Activated T-helper 2 cell treated with anti-CD3 and anti-CD28 coated beads, Interferon-gamma antibody, Interleukin-2, Interleukin-4, amounts not matched to agents 10 μg/mL and 5 μg/mL and 100 μg/mL, durations not matched to agents 14 hours and 24 hours and 36 hours (primary cell): ENCODE measurements around the gene KIT. TPM values are rescaled to one million over a fixed set of nuclear protein-coding genes. Genes with fewer than 3 reads are reported as not detected.

ENCODE experiments used
- DNase-seq: peaks from one replicate; pipeline ENCODE4 v3.0.0; 2021; ENCODE audit warnings: low spot score
- H3K27ac Mint-ChIP-seq: one replicate; pipeline ENCODE4 v1.8.0; 2021; ENCODE audit warnings: mixed read lengths
- H3K27me3 Mint-ChIP-seq: one replicate; pipeline ENCODE4 v1.8.0; 2021; ENCODE audit warnings: low read depth, mixed read lengths
- H3K36me3 Mint-ChIP-seq: one replicate; pipeline ENCODE4 v1.8.0; 2021; ENCODE audit warnings: low read depth, mixed read lengths
- H3K4me1 Mint-ChIP-seq: one replicate; pipeline ENCODE4 v1.8.0; 2021; ENCODE audit warnings: low read depth, mixed read lengths
- H3K4me3 Mint-ChIP-seq: one replicate; pipeline ENCODE4 v1.8.0; 2021; ENCODE audit warnings: low read depth, mild to moderate bottlenecking, moderate library complexity, mixed read lengths
- H3K9me3 Mint-ChIP-seq: one replicate; pipeline ENCODE4 v1.8.0; 2021; ENCODE audit warnings: mixed read lengths
- intact Hi-C: fragments of 100-400 bp; cut with micrococcal nuclease; formaldehyde crosslinking; loops from one replicate; pipeline ENCODE4 v1.15.1; 2023
- total RNA-seq: library from RNA; stranded (reverse); gene quantifications from 2 replicates; pipeline ENCODE4 v1.2.3, GENCODE V29; 2022

The KIT gene
- total RNA-seq, 1 donor from 2014 or later = 0.55 TPM

- Mint-ChIP-seq H3K36me3 (no peaks in the 10 kb centered on the region), H3K4me3 (no peak overlapping the region), H3K9me3 (no peaks in the 10 kb centered on the region), H3K27ac (no peak overlapping the region), H3K4me1 (peaks cover 6% of the 10 kb centered on the region), H3K27me3 (peaks cover 4% of the 10 kb centered on the region)
- intact Hi-C loops = no loop called here
- no peak for DNase-seq
These were observed 30.4 kb downstream of the KIT start for GRCh38 chr4:54687887-54688841.

- Mint-ChIP-seq H3K27ac (no peak overlapping the region), H3K9me3 (no peaks in the 10 kb centered on the region), H3K27me3 (peaks cover 4% of the 10 kb centered on the region), H3K4me1 (no peaks in the 10 kb centered on the region), H3K4me3 (no peak overlapping the region), H3K36me3 (no peaks in the 10 kb centered on the region)
- no peak for DNase-seq
- intact Hi-C loops = no loop called here
These were observed 37.6 kb downstream of the KIT start for GRCh38 chr4:54695337-54695736.

GRCh38 chr4:54695788-54696187, 38.0 kb downstream of the KIT start:
- intact Hi-C loops = no loop called here
- Mint-ChIP-seq H3K4me1 (no peaks in the 10 kb centered on the region), H3K9me3 (no peaks in the 10 kb centered on the region), H3K36me3 (no peaks in the 10 kb centered on the region), H3K27ac (no peak overlapping the region), H3K4me3 (no peak overlapping the region), H3K27me3 (peaks cover 6% of the 10 kb centered on the region)
- no peak for DNase-seq

GRCh38 chr4:54696649-54697048, 38.9 kb downstream of the KIT start:
- H3K4me1 Mint-ChIP-seq = no peaks in the 10 kb centered on the region
- no peak for DNase-seq
- intact Hi-C loops = no loop called here
- H3K36me3 Mint-ChIP-seq = no peaks in the 10 kb centered on the region
- H3K9me3 Mint-ChIP-seq = no peaks in the 10 kb centered on the region
- no peak overlapping the region for H3K4me3 Mint-ChIP-seq
- H3K27me3 Mint-ChIP-seq = peaks cover 2% of the 10 kb centered on the region
- H3K27ac Mint-ChIP-seq = no peak overlapping the region

GRCh38 chr4:54700986-54701385, 43.2 kb downstream of the KIT start:
- Mint-ChIP-seq H3K4me3 (no peak overlapping the region), H3K9me3 (no peaks in the 10 kb centered on the region), H3K36me3 (no peaks in the 10 kb centered on the region), H3K27me3 (peaks cover 4% of the 10 kb centered on the region), H3K4me1 (no peaks in the 10 kb centered on the region), H3K27ac (no peak overlapping the region)
- intact Hi-C loops = no loop called here
- DNase-seq = no peak

- Mint-ChIP-seq H3K4me1 (no peaks in the 10 kb centered on the region), H3K27ac (no peak overlapping the region), H3K9me3 (no peaks in the 10 kb centered on the region), H3K27me3 (peaks cover 4% of the 10 kb centered on the region), H3K36me3 (no peaks in the 10 kb centered on the region), H3K4me3 (no peak overlapping the region)
- DNase-seq = no peak
- intact Hi-C loops = no loop called here
These were observed 45.4 kb downstream of the KIT start for GRCh38 chr4:54703182-54703581.

GRCh38 chr4:54707406-54707805, 49.6 kb downstream of the KIT start:
- no peak overlapping the region for H3K27ac Mint-ChIP-seq
- H3K9me3 Mint-ChIP-seq = no peaks in the 10 kb centered on the region
- peaks cover 4% of the 10 kb centered on the region for H3K4me1 Mint-ChIP-seq
- H3K4me3 Mint-ChIP-seq = no peak overlapping the region
- intact Hi-C loops = no loop called here
- no peaks in the 10 kb centered on the region for H3K36me3 Mint-ChIP-seq
- DNase-seq = no peak
- H3K27me3 Mint-ChIP-seq = peaks cover 2% of the 10 kb centered on the region

GRCh38 chr4:54708339-54709279, 50.9 kb downstream of the KIT start:
- intact Hi-C loops = no loop called here
- Mint-ChIP-seq H3K27me3 (peaks cover 2% of the 10 kb centered on the region), H3K4me3 (no peak overlapping the region), H3K27ac (no peak overlapping the region), H3K4me1 (peaks cover 4% of the 10 kb centered on the region), H3K9me3 (no peaks in the 10 kb centered on the region), H3K36me3 (no peaks in the 10 kb centered on the region)
- no peak for DNase-seq

- intact Hi-C loops = no loop called here
- H3K4me3 Mint-ChIP-seq = no peak overlapping the region
- H3K27ac Mint-ChIP-seq = no peak overlapping the region
- no peaks in the 10 kb centered on the region for H3K9me3 Mint-ChIP-seq
- peaks cover 2% of the 10 kb centered on the region for H3K27me3 Mint-ChIP-seq
- no peaks in the 10 kb centered on the region for H3K36me3 Mint-ChIP-seq
- DNase-seq = no peak
- H3K4me1 Mint-ChIP-seq = peaks cover 4% of the 10 kb centered on the region
These were observed 51.6 kb downstream of the KIT start for GRCh38 chr4:54709400-54709799.

GRCh38 chr4:54712206-54712605, 54.4 kb downstream of the KIT start:
- H3K27me3 Mint-ChIP-seq = peaks cover 3% of the 10 kb centered on the region
- intact Hi-C loops = no loop called here

GRCh38 chr4:54714631-54715030, 56.9 kb downstream of the KIT start:
- Mint-ChIP-seq H3K27me3 (peaks cover 3% of the 10 kb centered on the region), H3K9me3 (no peaks in the 10 kb centered on the region), H3K4me3 (no peak overlapping the region), H3K4me1 (peaks cover 2% of the 10 kb centered on the region), H3K27ac (no peak overlapping the region), H3K36me3 (no peaks in the 10 kb centered on the region)
- intact Hi-C loops = no loop called here
- no peak for DNase-seq

More at GRCh38 chr4:54712206-54712605, 54.4 kb downstream of the KIT start:
- Mint-ChIP-seq H3K4me3 (no peak overlapping the region), H3K9me3 (no peaks in the 10 kb centered on the region), H3K27ac (no peak overlapping the region), H3K4me1 (peaks cover 4% of the 10 kb centered on the region), H3K36me3 (no peaks in the 10 kb centered on the region)
- DNase-seq = no peak

- Mint-ChIP-seq H3K27me3 (peaks cover 3% of the 10 kb centered on the region), H3K36me3 (no peaks in the 10 kb centered on the region), H3K4me1 (no peaks in the 10 kb centered on the region), H3K9me3 (no peaks in the 10 kb centered on the region), H3K4me3 (no peak overlapping the region), H3K27ac (no peak overlapping the region)
- intact Hi-C loops = no loop called here
- no peak for DNase-seq
These were observed 58.8 kb downstream of the KIT start for GRCh38 chr4:54716478-54717065.
